ENCODE data around the gene TMPRSS6.

TMPRSS6 gene

GRCh38 chr22:37030560-37031281, 78.8 kb downstream of the TMPRSS6 start:
- TF ChIP-seq EZH2 (IDR thresholded peaks at IDR 0.05; ENCODE audit: borderline replicate concordance, low read length), result no peak
- TF ChIP-seq CTCF (IDR thresholded peaks at IDR 0.05; ENCODE audit: low read length), result no peak
- Histone ChIP-seq H3K9me3 (ENCODE audit: low read length) (no peaks in the 10 kb centered on the region), H3F3A (ENCODE audit: insufficient read depth, low read length) (no peaks in the 10 kb centered on the region), H3K79me2 (ENCODE audit: insufficient read depth, low read length) (no peaks in the 10 kb centered on the region), H3K4me2 (ENCODE audit: low read length) (no peak overlapping the region), H3K9me2 (ENCODE audit: low read depth, low read length) (no peaks in the 10 kb centered on the region), H3K9ac (ENCODE audit: low read length) (no peak overlapping the region), H2AFZ (ENCODE audit: low read length) (no peak overlapping the region), H4K20me1 (ENCODE audit: insufficient read depth, low read length) (no peaks in the 10 kb centered on the region), H3K4me1 (ENCODE audit: insufficient read depth, low read length, severe bottlenecking) (no peaks in the 10 kb centered on the region), H3K4me3 (ENCODE audit: low read depth, low read length, poor library complexity, severe bottlenecking) (no peak overlapping the region), H3K27me3 (ENCODE audit: insufficient read depth, low read length) (no peaks in the 10 kb centered on the region; the same call in 1 of the 2 replicates), H3K36me3 (ENCODE audit: insufficient read depth, low read length) (no peaks in the 10 kb centered on the region), H3K27ac (ENCODE audit: low read depth, low read length, poor library complexity, severe bottlenecking) (no peak overlapping the region)

- H3K79me2 ChIP-seq (ENCODE audit: insufficient read depth, low read length), result no peaks in the 10 kb centered on the region
- no peaks in the 10 kb centered on the region for H3K9me2 ChIP-seq (ENCODE audit: low read depth, low read length)
- H3K9ac ChIP-seq (ENCODE audit: low read length), result no peak overlapping the region
- no peaks in the 10 kb centered on the region for H3K4me1 ChIP-seq (ENCODE audit: insufficient read depth, low read length, severe bottlenecking)
- no peaks in the 10 kb centered on the region for H3K9me3 ChIP-seq (ENCODE audit: low read length)
- no peak overlapping the region for H2AFZ ChIP-seq (ENCODE audit: low read length)
- H3K4me2 ChIP-seq (ENCODE audit: low read length), result no peak overlapping the region
- H3F3A ChIP-seq (ENCODE audit: insufficient read depth, low read length), result no peaks in the 10 kb centered on the region
- no peaks in the 10 kb centered on the region for H4K20me1 ChIP-seq (ENCODE audit: insufficient read depth, low read length)
- H3K27ac ChIP-seq (ENCODE audit: low read depth, low read length, poor library complexity, severe bottlenecking), result no peak overlapping the region
- TF ChIP-seq CTCF (IDR thresholded peaks at IDR 0.05; ENCODE audit: low read length), result no peak
- no peak for TF ChIP-seq EZH2 (IDR thresholded peaks at IDR 0.05; ENCODE audit: borderline replicate concordance, low read length)
- no peaks in the 10 kb centered on the region; the same call in 1 of the 2 replicates for H3K27me3 ChIP-seq (ENCODE audit: insufficient read depth, low read length)
- H3K4me3 ChIP-seq (ENCODE audit: low read depth, low read length, poor library complexity, severe bottlenecking), result no peak overlapping the region
- H3K36me3 ChIP-seq (ENCODE audit: insufficient read depth, low read length), result no peaks in the 10 kb centered on the region
These were observed 80.5 kb downstream of the TMPRSS6 start for GRCh38 chr22:37028692-37029674.

GRCh38 chr22:37027556-37027955, 82.0 kb downstream of the TMPRSS6 start:
- no peak overlapping the region for H3K27ac ChIP-seq (ENCODE audit: low read depth, low read length, poor library complexity, severe bottlenecking)
- H3K4me2 ChIP-seq (ENCODE audit: low read length), result no peak overlapping the region
- no peak overlapping the region for H3K4me3 ChIP-seq (ENCODE audit: low read depth, low read length, poor library complexity, severe bottlenecking)
- H3K9me3 ChIP-seq (ENCODE audit: low read length), result no peaks in the 10 kb centered on the region
- no peaks in the 10 kb centered on the region for H3K79me2 ChIP-seq (ENCODE audit: insufficient read depth, low read length)
- TF ChIP-seq CTCF (IDR thresholded peaks at IDR 0.05; ENCODE audit: low read length), result no peak
- no peak overlapping the region for H3K9ac ChIP-seq (ENCODE audit: low read length)
- no peaks in the 10 kb centered on the region for H3F3A ChIP-seq (ENCODE audit: insufficient read depth, low read length)
- no peaks in the 10 kb centered on the region for H3K36me3 ChIP-seq (ENCODE audit: insufficient read depth, low read length)
- no peak overlapping the region for H2AFZ ChIP-seq (ENCODE audit: low read length)
- H4K20me1 ChIP-seq (ENCODE audit: insufficient read depth, low read length), result no peaks in the 10 kb centered on the region
- no peaks in the 10 kb centered on the region for H3K9me2 ChIP-seq (ENCODE audit: low read depth, low read length)
- H3K27me3 ChIP-seq (ENCODE audit: insufficient read depth, low read length), result no peaks in the 10 kb centered on the region; the same call in 1 of the 2 replicates
- no peaks in the 10 kb centered on the region for H3K4me1 ChIP-seq (ENCODE audit: insufficient read depth, low read length, severe bottlenecking)
